Measurements from ENCODE around the gene MCF2L.
"Not testable (repeated sequence)": the region's sequence is repeated elsewhere in the genome, so short reads cannot be mapped to it uniquely, and the experiment has no call there.

The MCF2L gene, protein sequence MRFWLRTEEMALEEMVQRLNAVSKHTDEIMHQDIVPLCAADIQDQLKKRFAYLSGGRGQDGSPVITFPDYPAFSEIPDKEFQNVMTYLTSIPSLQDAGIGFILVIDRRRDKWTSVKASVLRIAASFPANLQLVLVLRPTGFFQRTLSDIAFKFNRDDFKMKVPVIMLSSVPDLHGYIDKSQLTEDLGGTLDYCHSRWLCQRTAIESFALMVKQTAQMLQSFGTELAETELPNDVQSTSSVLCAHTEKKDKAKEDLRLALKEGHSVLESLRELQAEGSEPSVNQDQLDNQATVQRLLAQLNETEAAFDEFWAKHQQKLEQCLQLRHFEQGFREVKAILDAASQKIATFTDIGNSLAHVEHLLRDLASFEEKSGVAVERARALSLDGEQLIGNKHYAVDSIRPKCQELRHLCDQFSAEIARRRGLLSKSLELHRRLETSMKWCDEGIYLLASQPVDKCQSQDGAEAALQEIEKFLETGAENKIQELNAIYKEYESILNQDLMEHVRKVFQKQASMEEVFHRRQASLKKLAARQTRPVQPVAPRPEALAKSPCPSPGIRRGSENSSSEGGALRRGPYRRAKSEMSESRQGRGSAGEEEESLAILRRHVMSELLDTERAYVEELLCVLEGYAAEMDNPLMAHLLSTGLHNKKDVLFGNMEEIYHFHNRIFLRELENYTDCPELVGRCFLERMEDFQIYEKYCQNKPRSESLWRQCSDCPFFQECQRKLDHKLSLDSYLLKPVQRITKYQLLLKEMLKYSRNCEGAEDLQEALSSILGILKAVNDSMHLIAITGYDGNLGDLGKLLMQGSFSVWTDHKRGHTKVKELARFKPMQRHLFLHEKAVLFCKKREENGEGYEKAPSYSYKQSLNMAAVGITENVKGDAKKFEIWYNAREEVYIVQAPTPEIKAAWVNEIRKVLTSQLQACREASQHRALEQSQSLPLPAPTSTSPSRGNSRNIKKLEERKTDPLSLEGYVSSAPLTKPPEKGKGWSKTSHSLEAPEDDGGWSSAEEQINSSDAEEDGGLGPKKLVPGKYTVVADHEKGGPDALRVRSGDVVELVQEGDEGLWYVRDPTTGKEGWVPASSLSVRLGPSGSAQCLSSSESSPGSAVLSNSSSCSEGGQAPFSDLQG

DNA sequence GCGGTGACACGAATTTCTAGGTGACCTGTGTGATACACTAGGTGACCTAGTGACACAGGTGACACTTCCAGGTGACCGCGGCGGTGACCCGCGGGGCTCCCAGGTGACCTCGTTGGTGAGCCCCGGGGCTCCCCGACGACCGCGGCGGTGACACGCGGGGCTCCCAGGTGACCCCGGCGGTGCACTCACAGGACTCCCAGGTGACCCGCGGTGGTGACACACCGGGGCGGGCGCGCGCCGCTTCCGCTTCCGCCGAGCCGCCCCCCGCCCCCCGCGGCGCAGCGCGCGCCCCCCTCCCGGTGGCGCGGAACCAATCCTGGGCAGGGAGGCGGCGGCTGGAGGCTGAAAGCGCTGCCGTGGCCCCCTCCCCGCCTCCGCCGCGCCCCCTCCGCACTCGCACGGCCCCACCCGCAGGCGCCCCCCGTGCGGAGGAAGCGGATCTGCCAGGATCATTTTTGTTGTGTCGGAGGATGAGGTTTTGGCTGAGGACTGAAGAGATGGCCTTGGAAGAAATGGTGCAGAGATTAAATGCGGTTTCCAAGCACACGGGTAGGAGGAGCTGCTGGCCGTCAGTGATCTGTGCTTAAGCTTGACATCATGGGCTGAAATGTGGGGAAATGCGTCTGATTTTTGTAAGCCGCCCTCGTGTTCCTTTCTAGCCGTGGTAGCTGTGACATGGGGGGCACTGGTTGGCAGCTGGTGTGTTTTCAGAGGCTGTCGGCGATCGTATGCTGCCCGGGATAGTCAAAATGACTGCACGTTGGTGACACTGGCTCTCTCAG is at the start of gene MCF2L:
MCF2L (plus strand) TSS at position 305 of the 782 bp plus-strand sequence; CDS start at position 471, 166 bp downstream.
- peak; percentile 25 for DNase-seq

DNA sequence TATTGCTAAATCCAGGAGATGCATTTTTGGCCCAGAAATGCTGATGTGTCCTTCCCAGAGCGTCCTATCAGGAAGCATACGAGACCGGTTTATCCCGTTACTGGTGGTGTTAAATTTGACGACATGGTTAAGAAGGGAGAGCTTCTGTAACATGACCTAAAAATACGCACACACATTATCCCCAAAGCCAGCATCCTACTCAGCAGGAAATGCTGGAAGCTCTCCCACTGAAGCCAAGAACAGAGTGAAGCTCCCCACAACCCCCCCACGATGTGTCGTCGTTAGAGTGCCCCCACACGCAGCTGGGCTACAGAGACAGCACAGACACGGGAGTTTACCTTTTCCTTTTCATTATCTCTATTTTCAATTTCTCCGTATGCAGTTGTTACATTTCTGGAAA is 45.1 kb upstream of the MCF2L start:
- DNase-seq = no peak

DNA sequence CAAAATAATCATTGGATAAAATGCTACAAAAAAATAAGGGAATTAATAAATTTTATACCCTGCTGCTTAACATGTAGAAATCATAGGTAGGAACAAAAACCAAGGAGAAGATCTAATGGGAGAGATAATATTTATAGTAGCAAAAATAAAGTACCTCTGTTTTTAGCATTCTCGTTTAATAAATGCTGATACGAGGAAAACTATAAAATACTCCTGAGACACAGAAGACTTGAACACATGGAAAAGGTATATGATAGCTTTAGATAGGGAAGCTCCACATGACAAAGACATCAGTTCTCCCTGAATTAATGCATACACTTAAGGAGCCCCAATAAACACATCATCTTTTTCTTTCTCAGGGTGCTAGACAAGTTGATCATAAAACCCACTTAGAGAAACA is 44.6 kb upstream of the MCF2L start:
- no peak for DNase-seq

DNA sequence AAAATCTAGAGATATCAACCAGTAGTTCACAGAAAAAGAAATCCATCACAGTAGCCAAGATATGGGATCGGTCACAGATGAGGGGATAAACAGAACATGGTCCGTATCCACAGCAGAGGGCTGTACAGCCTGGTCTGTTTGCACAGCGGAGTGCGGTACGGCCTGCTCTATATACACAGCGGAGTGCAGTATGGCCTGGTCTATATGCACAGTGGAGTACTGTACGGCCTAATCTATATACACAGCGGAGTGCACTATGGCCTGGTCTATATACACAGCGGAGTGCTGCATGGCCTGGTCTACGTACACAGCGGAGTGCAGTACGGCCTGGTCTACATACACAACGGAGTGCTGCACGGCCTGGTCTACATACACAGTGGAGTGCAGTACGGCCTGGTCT is 43.0 kb upstream of the MCF2L start:
- DNase-seq = no peak

DNA sequence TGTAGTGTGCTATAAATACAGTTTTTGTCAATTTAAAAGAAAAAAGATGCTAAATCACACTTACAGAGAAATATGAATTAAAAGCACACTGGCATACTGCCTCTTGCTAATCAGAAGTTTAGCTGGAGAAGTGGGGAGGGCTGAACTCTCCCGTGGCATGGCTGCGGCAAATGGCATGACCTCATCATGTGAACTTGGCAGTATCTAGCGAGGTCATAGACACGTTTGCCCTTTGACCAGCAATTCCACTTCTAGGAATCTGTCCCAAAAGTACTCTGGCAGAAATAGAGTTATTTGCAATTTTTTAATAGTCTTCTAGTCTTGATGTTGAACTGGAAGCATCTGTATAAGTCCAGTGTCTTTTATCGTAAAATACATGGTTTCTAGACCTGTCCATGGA is 42.0 kb upstream of the MCF2L start:
- no peak for DNase-seq

DNA sequence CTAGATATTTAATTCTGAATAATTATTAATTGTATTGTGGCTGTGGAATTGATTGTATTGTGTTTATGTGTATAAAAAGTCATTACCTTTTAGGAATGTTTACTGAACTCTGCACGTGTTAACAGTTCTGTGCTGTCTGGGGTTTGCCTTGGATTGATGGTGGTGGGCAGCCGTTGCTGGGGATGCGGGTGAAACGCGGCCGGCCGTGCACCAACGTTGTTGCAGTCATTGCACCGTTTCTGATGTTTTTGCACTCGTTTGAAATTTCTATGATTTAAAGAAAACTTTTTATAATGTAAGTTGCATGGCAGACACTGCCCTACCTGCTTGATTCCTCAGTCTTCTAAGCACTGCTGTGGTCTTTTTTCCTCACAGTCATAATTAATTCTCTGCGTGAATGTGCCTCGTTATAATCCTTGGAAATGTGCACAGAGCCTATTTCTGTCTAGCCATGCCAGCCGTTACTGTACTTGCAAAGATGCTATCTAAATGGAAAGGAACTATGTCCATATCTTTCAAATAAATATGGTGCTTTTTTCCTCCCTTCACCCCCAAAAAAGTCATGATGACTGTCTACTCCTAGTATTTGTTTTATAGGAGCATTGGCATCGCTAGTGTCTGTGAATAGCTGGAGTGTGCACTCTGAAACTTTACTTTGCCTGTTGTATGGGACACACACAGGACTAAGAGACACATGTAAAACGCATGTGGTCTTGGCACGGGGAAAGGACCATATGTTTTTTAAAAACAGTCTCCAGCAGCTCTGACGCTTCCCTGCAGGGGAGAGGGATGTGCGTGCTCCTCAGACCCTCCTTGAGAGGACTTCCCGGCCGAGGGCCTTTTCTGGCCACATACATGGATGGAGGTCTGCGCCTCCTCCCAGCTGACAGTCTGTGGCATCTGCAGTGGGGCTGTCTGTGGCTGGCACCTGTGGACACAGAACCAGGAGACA is 40.7 kb upstream of the MCF2L start:
- no peak for DNase-seq

DNA sequence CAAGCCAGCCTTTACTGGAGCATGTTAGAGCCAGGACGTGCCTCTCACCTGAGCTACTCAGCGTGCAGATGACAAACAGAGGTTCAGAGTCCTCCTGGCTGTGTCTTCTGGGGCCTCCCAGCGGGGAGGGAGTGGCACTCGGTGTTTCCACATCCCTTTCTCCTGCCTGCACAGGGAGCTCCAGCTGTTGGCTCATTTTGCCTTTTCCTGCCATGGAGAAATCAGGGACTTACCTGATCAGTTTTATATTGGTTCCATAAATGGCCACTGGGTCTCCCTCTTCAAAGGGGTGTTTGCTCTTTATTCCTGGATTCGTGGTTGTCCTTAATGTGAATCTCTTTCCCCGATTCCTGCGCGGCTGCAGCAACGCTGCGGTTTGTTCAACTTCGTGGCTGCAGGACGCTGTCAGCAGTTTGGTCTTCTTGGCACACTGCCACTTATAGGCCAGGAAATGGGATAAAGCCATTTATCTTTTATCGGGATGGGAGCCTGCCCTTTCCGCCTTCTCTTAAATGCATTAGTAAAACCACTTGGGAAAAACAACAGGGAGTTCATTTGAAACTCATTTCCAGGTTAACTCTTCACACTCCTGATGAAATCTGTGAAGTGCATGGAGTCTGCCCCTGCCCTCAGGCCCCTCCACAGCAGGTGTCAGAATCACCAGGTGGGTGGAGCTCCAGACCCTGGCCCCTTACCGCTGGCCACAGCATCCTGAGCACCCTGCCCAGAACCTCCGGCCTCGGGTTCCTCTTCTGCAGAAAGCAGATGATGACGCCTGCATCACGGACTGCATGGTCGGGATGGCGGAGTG is 39.8 kb upstream of the MCF2L start:
- DNase-seq = peak; percentile 22

DNA sequence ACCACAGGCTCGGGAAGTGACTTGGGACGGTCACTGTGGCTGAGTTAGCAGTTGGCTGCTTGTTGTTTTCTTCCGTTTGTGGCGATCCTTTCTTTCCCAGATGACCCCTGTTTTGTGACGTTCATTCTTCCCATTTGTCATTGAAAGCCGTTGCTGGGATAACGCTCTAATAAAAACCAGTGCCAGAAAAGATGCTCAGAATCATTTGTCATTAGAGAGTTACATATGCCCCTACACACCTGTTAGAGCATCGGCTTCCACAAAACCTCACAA is 39.3 kb upstream of the MCF2L start:
- no peak for DNase-seq

DNA sequence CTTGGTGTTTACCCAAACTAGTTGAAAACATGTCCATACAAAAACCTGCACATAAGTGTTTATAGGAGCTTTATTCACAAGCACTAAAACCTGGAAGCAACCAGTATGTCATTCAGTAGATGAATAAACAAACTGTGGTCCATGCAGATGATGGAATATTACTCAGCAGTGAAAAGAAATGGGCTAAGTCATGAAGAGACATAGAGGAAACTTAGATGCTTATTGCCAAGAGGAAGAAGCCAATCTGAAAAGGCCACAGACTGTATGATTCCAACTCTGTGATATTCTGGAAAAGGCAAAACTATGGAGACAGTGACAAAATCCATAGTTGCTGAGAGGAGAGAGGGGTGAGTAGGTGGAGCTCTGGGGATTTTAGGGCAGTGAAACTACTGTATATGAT is 38.8 kb upstream of the MCF2L start:
- no peak for DNase-seq

DNA sequence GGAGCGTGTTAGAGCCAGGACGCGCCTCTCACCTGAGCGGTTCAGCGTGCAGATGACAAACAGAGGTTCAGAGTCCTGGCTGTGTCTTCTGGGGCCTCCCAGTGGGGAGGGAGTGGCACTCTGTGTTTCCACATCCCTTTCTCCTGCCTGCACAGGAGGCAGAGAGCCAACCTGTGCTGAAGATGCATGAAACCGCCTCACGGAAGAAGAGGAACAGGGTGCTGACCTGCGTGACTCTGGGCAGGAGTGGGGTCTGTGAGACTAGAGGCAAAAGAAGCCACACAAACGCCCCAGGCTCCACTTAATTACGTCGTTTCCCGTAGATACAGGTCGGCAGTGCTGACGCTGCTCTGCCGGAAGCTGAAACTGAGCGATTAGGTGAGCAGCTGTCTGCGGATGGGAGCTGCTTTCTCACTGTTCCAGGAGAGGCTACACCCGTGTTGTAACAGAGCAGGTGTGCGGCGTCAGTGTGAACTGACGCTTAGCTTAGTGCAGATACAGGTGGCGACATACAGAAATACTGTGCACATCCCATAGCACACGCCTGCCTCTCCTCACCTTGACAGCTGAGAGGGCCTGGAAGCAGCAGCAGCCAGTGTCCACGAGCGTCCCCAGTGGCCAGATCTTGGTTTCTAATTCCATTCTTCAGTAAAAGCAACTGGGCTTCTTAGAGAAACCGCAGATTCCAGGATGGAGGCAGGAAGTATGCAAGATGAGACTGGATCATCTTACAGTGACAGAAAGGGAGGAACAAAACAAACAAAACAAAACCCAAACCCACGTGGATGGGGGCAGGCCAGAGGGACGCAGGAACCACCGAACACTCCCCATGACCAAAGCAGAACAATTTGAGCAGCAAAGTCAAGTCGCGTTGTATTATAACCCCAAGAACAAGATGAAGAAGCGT is 37.7 kb upstream of the MCF2L start:
- peak; percentile 27 for DNase-seq

DNA sequence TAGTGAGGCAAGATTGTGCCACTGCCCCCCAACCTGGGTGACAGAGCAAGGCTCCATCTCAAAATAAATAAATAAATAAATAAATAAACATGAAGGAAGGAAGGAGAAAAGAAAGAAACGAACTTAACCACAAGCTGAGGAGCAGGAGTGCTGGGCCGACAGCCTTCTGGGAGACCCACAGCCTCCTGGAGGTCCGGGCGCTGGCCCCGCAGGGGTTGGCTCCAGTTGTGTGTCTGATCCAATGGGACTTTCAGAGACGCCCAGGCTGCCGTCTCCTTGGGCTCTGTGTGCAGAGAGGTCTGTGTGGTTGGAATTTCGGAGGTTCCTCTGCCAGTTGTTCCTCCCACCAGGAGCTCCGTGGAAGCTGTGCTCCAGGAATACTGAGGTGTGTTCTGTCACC is 36.0 kb upstream of the MCF2L start:
- DNase-seq = no peak

DNA sequence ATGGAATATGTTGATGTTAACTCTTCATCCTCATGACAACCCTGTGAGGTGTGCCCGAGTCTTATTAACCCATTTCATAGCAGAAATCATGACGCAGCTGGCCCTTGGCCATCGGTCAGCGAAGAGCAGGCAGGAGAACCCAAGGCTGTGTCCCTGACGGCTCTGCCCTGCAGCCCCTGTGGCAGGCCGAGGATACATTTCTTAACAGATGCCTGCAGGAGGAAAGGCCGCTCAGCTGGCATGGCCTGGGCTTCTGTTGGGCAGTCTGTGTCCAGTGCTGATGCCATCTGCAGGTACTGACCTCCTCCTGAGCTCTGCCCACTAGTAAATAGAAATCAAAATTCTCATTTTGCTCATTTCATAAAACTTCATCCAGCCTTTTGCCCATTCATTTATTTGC is 35.4 kb upstream of the MCF2L start:
- no peak for DNase-seq

DNA sequence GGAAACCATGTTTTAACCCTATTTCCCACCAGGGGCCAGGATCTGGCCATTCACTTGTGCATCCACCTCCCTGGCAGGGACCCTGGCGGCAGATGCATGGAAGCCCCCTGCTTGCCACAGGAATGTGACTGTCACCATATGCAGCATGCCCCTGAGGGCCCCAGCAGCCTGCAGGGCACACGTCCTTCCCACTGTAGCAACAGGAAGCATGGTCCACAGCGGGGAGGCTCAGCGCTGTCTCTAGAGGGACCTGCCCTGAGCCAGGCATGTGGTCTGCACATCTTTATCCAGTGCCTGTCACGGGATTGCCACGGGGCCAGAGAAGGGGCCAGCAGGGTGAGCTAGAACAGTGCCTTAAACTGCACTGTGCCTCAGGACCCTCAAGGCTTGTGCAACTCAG is 34.9 kb upstream of the MCF2L start:
- no peak for DNase-seq

DNA sequence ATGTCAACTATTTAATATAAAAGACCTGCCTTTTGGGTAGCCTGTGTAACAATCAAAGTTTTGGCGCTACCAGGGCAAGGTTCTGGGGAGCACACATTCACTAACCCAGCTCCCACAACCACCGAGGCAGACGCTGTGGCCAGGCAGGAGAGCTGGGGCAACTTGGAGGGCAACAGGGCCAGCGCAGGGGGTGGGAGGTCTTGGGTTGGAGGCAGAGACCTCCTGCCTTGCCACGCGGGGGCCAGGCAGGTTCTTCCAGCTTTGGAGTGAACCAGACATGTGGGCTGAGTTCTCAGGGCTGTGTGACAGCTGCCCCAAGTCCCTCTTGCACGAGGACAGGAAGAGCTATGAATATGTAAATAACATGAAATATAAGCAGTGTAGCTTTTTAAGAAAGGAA is 30.3 kb upstream of the MCF2L start:
- DNase-seq = no peak

DNA sequence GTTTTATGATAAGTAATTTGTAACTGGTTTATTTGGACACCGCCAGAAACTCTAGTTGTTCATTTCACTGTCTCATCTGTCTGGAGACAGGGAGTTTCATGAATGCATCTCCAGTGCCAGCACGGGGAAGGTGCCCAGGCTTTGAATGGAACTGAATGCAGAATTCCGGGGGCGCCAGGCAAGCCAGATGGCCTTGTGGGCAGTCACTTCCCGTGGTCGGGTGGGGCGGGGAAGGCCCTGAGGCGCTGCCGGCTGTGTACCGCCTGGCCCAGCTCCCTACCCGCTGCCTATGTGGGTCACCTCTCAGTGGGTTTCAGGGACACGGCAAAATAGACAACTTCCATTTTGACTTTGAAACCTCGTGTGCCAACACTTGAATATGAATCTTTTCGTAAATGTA is 28.8 kb upstream of the MCF2L start:
- no peak for DNase-seq

DNA sequence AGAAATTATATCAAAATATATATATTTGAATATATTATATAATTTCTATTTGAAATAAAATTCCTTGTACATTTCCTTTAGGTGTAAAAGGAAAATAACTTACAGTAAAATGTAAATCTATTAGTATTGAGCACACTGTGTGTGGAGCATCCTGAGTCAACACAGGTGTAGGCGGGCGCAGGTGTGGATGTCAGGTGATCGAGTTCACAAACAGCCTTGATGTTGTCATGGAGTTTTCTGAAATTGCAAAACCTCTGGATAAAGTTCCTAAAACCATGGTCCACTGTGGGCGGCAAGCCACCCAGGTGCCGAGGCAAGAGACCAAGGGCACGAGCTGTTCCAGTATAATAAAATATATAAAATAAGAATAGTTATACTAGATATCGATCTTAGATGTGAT is 27.7 kb upstream of the MCF2L start:
- no peak for DNase-seq

DNA sequence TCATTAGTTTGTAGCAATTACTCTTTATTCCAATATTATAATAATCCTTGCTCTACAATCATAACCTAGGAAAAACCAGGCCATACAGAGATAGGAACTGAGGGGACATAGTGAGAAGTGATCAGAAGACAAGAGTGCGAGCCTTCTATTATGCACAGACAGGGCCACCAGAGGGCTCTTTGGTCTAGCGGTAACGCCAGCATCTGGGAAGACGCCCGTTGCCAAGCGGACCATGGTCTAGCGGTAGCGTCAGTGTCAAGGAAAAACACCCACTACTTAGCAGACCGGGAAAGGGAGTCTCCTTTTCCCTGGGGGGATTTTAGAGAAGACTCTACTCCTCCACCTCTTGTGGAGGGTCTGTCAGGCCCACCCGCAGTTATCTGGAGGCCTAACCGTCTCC is 27.2 kb upstream of the MCF2L start:
- DNase-seq = not testable (repeated sequence)

DNA sequence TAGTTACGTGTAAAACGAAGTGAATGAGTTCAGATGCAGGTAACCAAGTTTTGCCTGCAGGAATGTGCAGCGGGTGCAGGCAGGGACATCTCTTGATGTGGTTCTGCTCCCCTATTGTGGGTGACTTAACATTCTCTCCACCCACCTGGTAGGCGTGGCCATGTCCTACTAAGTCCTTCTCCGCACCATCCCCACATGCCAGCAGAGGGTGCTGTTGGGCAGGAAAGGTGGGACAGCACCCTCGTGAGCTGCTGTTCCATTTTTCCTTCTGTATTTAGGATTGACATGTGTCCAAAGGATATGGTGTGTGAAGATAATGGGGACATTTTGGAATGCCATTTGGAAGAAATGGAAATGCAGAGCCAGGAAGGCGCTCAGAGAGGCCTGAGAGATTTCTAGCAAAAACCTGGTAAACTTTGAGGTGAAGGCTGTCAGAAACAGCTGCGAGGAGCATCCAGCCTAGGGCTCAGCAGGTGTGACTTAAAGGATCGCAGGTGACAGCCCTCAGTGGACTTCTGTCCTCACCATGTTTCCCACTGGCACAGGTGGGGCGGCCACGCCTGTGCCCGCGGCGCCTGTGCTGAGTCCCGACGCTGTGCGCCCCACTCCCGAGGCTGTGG is 26.2 kb upstream of the MCF2L start:
- DNase-seq = peak; percentile 84
